ENCODE results near the gene CADPS. TPM values are rescaled to one million over a fixed set of nuclear protein-coding genes. Genes with fewer than 3 reads are reported as not detected.

The CADPS gene
- total RNA-seq, 1 experiment from 2014 or later = not detected

GRCh38 chr3:62414786-62415185, 460.4 kb downstream of the CADPS start:
- no peak for DNase-seq
- CTCF ChIA-PET = no interaction called here
- ATAC-seq = no peak
- H3K9ac ChIP-seq (ENCODE audit: low read length) = no peak overlapping the region
- no peak for TF ChIP-seq EZH2 (IDR thresholded peaks at IDR 0.05; ENCODE audit: low read length, unreplicated experiment)
- TF ChIP-seq, protein P1, sequence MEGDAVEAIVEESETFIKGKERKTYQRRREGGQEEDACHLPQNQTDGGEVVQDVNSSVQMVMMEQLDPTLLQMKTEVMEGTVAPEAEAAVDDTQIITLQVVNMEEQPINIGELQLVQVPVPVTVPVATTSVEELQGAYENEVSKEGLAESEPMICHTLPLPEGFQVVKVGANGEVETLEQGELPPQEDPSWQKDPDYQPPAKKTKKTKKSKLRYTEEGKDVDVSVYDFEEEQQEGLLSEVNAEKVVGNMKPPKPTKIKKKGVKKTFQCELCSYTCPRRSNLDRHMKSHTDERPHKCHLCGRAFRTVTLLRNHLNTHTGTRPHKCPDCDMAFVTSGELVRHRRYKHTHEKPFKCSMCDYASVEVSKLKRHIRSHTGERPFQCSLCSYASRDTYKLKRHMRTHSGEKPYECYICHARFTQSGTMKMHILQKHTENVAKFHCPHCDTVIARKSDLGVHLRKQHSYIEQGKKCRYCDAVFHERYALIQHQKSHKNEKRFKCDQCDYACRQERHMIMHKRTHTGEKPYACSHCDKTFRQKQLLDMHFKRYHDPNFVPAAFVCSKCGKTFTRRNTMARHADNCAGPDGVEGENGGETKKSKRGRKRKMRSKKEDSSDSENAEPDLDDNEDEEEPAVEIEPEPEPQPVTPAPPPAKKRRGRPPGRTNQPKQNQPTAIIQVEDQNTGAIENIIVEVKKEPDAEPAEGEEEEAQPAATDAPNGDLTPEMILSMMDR (conservative IDR thresholded peaks at IDR 0.05; ENCODE audit: low read depth, low read length) = no peak
- TF ChIP-seq EZH2phosphoT487 (IDR thresholded peaks at IDR 0.05; ENCODE audit: borderline replicate concordance, low read length) = no peak
- no peaks in the 10 kb centered on the region for H3F3A ChIP-seq (ENCODE audit: low read length, unreplicated experiment)
- no peaks in the 10 kb centered on the region for H3K9me2 ChIP-seq (replicated peaks; ENCODE audit: low read length)
- no peak overlapping the region for H3K4me2 ChIP-seq (ENCODE audit: low read length)
- POLR2A ChIA-PET (ENCODE audit: unreplicated experiment) = no interaction called here
- H3K9me3 ChIP-seq (ENCODE audit: low read length) = 0 out of 2 replicates have a peak, but pooled peaks cover 3% of the 10 kb centered on the region
- intact Hi-C loops (cut with micrococcal nuclease) = no loop called here
- H3K27ac ChIP-seq (ENCODE audit: low read length) = no peak overlapping the region
- no peaks in the 10 kb centered on the region for H4K20me1 ChIP-seq (ENCODE audit: low read length)
- no peak overlapping the region for H2AFZ ChIP-seq (ENCODE audit: low read length)
- peaks cover 20% of the 10 kb centered on the region for H3K27me3 ChIP-seq (ENCODE audit: low read length)
- no TSS peak for BruUV-seq (replicated peaks)
- no peak overlapping the region for H3K4me3 ChIP-seq (ENCODE audit: low read length)
- H3K79me2 ChIP-seq (ENCODE audit: low read length) = no peaks in the 10 kb centered on the region
- no peaks in the 10 kb centered on the region for H3K4me1 ChIP-seq (ENCODE audit: insufficient read depth, low read length)
- no peaks in the 10 kb centered on the region for H3K36me3 ChIP-seq (ENCODE audit: low read depth, low read length)

DNA sequence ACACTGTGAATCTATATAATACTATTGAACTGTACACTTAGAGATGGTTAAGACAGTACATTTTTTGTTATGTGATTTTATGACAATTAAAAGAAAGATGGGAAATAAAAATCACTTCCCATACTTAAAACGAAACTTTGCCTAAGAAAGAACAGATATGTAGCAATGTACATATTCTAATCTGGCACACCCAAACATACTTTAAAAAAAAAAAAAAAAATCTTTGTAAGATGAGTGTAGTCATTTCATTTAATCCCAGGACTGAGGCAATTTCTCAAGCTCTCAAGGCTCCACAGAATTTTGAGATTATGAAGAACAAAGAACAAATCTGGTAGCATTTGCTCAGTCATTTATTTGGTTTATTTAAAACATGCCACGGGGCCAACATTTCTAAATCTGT, 461.5 kb downstream of the CADPS start:
- CTCF ChIA-PET = no interaction called here
- H3K4me1 ChIP-seq (ENCODE audit: insufficient read depth, low read length) = no peaks in the 10 kb centered on the region

DNA sequence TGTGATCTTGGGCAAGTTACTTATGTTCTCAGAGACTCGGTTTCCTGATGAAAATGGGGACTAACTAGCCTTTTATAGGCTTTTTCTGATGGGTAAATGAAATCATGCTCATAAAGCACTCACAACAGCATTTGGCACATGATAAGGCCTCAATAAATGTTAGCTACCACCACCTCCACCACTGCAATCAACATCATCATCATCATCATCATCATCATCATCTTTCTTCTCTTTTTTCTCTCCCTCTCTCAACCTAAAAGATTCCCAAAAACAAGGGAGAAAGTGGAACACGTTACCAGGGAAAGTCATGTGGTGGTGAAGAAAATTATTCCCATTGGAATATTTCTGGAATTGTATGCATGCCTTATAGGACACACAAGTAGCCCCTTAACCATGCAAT, 468.3 kb downstream of the CADPS start:
- ATAC-seq = no peak

More for the DNA sequence above, 461.5 kb downstream of the CADPS start:
- Histone ChIP-seq H3K9me3 (ENCODE audit: low read length) (0 out of 2 replicates have a peak, but pooled peaks cover 3% of the 10 kb centered on the region), H3K9ac (ENCODE audit: low read length) (no peak overlapping the region), H3K36me3 (ENCODE audit: low read depth, low read length) (no peaks in the 10 kb centered on the region), H3K79me2 (ENCODE audit: low read length) (no peaks in the 10 kb centered on the region), H3K27me3 (ENCODE audit: low read length) (peaks cover 20% of the 10 kb centered on the region), H4K20me1 (ENCODE audit: low read length) (no peaks in the 10 kb centered on the region), H3F3A (ENCODE audit: low read length, unreplicated experiment) (no peaks in the 10 kb centered on the region), H3K4me2 (ENCODE audit: low read length) (no peak overlapping the region), H3K9me2 (replicated peaks; ENCODE audit: low read length) (no peaks in the 10 kb centered on the region), H2AFZ (ENCODE audit: low read length) (no peak overlapping the region), H3K4me3 (ENCODE audit: low read length) (no peak overlapping the region), H3K27ac (ENCODE audit: low read length) (no peak overlapping the region)
- POLR2A ChIA-PET (ENCODE audit: unreplicated experiment) = no interaction called here
- intact Hi-C loops (cut with micrococcal nuclease) = no loop called here
- BruUV-seq (replicated peaks) = no TSS peak
- DNase-seq (no peak), ATAC-seq (no peak)
- TF ChIP-seq EZH2phosphoT487 (IDR thresholded peaks at IDR 0.05; ENCODE audit: borderline replicate concordance, low read length) (no peak), EZH2 (IDR thresholded peaks at IDR 0.05; ENCODE audit: low read length, unreplicated experiment) (no peak)
- TF ChIP-seq, protein P1 (conservative IDR thresholded peaks at IDR 0.05; ENCODE audit: low read depth, low read length) = no peak

More for the DNA sequence above, 468.3 kb downstream of the CADPS start:
- H3F3A ChIP-seq (ENCODE audit: low read length, unreplicated experiment) = no peaks in the 10 kb centered on the region
- ChIA-PET POLR2A (ENCODE audit: unreplicated experiment) (no interaction called here), CTCF (no interaction called here)
- no peaks in the 10 kb centered on the region for H3K9me2 ChIP-seq (replicated peaks; ENCODE audit: low read length)
- H3K27ac ChIP-seq (ENCODE audit: low read length) = no peak overlapping the region
- H3K4me1 ChIP-seq (ENCODE audit: insufficient read depth, low read length) = no peaks in the 10 kb centered on the region
- no peaks in the 10 kb centered on the region for H4K20me1 ChIP-seq (ENCODE audit: low read length)
- no peak overlapping the region for H3K4me2 ChIP-seq (ENCODE audit: low read length)
- H2AFZ ChIP-seq (ENCODE audit: low read length) = no peak overlapping the region
- no peak overlapping the region for H3K4me3 ChIP-seq (ENCODE audit: low read length)
- H3K36me3 ChIP-seq (ENCODE audit: low read depth, low read length) = no peaks in the 10 kb centered on the region
- no peaks in the 10 kb centered on the region for H3K79me2 ChIP-seq (ENCODE audit: low read length)
- no peak for DNase-seq
- peaks cover 24% of the 10 kb centered on the region for H3K27me3 ChIP-seq (ENCODE audit: low read length)
- no peaks in the 10 kb centered on the region for H3K9me3 ChIP-seq (ENCODE audit: low read length)
- TF ChIP-seq EZH2phosphoT487 (IDR thresholded peaks at IDR 0.05; ENCODE audit: borderline replicate concordance, low read length) (no peak), EZH2 (IDR thresholded peaks at IDR 0.05; ENCODE audit: low read length, unreplicated experiment) (no peak)
- TF ChIP-seq, protein P1 (conservative IDR thresholded peaks at IDR 0.05; ENCODE audit: low read depth, low read length) = no peak
- intact Hi-C loops (cut with micrococcal nuclease) = no loop called here
- no TSS peak for BruUV-seq (replicated peaks)
- no peak overlapping the region for H3K9ac ChIP-seq (ENCODE audit: low read length)
